Measurements from ENCODE around the gene SETD3. TPM values are rescaled to one million over a fixed set of nuclear protein-coding genes. Genes with fewer than 3 reads are reported as not detected.

The SETD3 gene
- polyA plus RNA-seq, 1 donor from 2014 or later, result 49.6 TPM

DNA sequence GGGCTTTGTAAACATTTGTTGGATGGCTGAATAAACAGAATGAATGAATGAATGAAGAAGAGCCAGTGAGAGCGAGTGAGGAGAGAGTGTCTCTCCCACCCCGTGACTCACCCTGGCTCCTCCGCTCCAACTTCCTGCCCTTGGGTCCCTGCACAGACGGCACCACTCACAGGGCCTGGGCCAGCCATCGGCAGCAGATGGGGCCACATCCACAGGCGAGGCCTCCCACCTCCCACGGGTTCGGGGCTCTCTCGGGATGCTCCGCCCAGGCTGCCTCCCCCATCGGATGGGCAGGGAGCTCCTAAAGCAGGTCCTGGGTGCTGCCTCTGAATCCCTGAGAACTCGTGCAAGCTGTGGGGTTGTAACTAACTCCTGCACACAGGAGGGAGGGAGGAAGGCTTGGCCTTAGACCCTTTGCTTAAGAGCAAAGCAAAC is 41.8 kb upstream of the SETD3 start:
- TF ChIP-seq, protein P1, sequence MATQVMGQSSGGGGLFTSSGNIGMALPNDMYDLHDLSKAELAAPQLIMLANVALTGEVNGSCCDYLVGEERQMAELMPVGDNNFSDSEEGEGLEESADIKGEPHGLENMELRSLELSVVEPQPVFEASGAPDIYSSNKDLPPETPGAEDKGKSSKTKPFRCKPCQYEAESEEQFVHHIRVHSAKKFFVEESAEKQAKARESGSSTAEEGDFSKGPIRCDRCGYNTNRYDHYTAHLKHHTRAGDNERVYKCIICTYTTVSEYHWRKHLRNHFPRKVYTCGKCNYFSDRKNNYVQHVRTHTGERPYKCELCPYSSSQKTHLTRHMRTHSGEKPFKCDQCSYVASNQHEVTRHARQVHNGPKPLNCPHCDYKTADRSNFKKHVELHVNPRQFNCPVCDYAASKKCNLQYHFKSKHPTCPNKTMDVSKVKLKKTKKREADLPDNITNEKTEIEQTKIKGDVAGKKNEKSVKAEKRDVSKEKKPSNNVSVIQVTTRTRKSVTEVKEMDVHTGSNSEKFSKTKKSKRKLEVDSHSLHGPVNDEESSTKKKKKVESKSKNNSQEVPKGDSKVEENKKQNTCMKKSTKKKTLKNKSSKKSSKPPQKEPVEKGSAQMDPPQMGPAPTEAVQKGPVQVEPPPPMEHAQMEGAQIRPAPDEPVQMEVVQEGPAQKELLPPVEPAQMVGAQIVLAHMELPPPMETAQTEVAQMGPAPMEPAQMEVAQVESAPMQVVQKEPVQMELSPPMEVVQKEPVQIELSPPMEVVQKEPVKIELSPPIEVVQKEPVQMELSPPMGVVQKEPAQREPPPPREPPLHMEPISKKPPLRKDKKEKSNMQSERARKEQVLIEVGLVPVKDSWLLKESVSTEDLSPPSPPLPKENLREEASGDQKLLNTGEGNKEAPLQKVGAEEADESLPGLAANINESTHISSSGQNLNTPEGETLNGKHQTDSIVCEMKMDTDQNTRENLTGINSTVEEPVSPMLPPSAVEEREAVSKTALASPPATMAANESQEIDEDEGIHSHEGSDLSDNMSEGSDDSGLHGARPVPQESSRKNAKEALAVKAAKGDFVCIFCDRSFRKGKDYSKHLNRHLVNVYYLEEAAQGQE (IDR thresholded peaks at IDR 0.05; ENCODE audit: borderline replicate concordance), result no peak
- TF ChIP-seq SMC3 (conservative IDR thresholded peaks at IDR 0.05; ENCODE audit: poor library complexity), result no peak
- TF ChIP-seq TAF1 (IDR thresholded peaks at IDR 0.05; ENCODE audit: low read depth), result no peak
- TF ChIP-seq, protein P2, sequence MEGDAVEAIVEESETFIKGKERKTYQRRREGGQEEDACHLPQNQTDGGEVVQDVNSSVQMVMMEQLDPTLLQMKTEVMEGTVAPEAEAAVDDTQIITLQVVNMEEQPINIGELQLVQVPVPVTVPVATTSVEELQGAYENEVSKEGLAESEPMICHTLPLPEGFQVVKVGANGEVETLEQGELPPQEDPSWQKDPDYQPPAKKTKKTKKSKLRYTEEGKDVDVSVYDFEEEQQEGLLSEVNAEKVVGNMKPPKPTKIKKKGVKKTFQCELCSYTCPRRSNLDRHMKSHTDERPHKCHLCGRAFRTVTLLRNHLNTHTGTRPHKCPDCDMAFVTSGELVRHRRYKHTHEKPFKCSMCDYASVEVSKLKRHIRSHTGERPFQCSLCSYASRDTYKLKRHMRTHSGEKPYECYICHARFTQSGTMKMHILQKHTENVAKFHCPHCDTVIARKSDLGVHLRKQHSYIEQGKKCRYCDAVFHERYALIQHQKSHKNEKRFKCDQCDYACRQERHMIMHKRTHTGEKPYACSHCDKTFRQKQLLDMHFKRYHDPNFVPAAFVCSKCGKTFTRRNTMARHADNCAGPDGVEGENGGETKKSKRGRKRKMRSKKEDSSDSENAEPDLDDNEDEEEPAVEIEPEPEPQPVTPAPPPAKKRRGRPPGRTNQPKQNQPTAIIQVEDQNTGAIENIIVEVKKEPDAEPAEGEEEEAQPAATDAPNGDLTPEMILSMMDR (IDR thresholded peaks at IDR 0.05; ENCODE audit: poor library complexity, severe bottlenecking), result no peak
- no peak for TF ChIP-seq POLR2AphosphoS5 (IDR thresholded peaks at IDR 0.05)
- no peak for TF ChIP-seq EZH2 (IDR thresholded peaks at IDR 0.05; ENCODE audit: borderline replicate concordance, insufficient read depth, low read length, poor library complexity, severe bottlenecking)
- no peak for TF ChIP-seq RAD21 (conservative IDR thresholded peaks at IDR 0.05)
- no peak for TF ChIP-seq MXI1 (conservative IDR thresholded peaks at IDR 0.05; ENCODE audit: poor library complexity, severe bottlenecking)
- no peak for TF ChIP-seq EP300 (conservative IDR thresholded peaks at IDR 0.05; ENCODE audit: poor library complexity, severe bottlenecking)
- no peaks in the 10 kb centered on the region for H3K36me3 ChIP-seq (ENCODE audit: insufficient read depth, low read length)
- H3K27ac ChIP-seq (ENCODE audit: low read length), result no peak overlapping the region
- H3K27me3 ChIP-seq (ENCODE audit: insufficient read depth, low read depth, low read length), result no peaks in the 10 kb centered on the region
- no peak overlapping the region for H3K4me2 ChIP-seq (ENCODE audit: low read length)
- H2AFZ ChIP-seq (ENCODE audit: low read depth, low read length), result no peak overlapping the region
- no peaks in the 10 kb centered on the region for H4K20me1 ChIP-seq (ENCODE audit: insufficient read depth)
- no peaks in the 10 kb centered on the region for H3K9me2 ChIP-seq (ENCODE audit: insufficient read depth, low read length)
- H3F3A ChIP-seq (ENCODE audit: insufficient read depth, low read length, poor library complexity, severe bottlenecking), result no peaks in the 10 kb centered on the region
- H3K9ac ChIP-seq (ENCODE audit: low read length), result no peak overlapping the region
- peaks cover 5% of the 10 kb centered on the region for H3K79me2 ChIP-seq (replicated peaks; ENCODE audit: insufficient read depth, low read length)
- no peak overlapping the region for H3K4me3 ChIP-seq (ENCODE audit: low read length)
- H3K9me3 ChIP-seq (ENCODE audit: low read length), result no peaks in the 10 kb centered on the region

DNA sequence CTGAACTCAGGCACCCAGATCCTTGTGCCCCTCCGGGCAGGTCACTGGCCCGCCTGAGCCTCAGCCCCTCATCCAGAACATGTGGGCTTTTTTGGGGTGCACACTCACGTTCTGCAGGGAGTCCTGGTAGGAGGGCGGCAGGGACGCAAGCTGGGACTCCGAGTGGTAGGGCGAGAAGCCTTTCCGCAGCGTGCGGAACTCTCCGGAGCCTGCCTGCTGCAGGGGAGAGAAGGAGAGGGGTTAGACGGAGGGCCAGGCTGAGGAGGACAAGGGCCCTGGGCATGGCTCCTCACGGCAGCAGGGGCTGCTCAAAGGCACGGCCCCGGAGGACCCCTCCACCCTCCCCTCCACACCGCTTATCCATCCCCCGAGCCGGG is 41.4 kb upstream of the SETD3 start:
- H3K4me3 ChIP-seq (ENCODE audit: low read length), result no peak overlapping the region
- H3K36me3 ChIP-seq (ENCODE audit: insufficient read depth, low read length), result no peaks in the 10 kb centered on the region
- H4K20me1 ChIP-seq (ENCODE audit: insufficient read depth), result no peaks in the 10 kb centered on the region
- no peak overlapping the region for H3K9ac ChIP-seq (ENCODE audit: low read length)
- no peak overlapping the region for H3K27ac ChIP-seq (ENCODE audit: low read length)
- H2AFZ ChIP-seq (ENCODE audit: low read depth, low read length), result no peak overlapping the region
- H3K27me3 ChIP-seq (ENCODE audit: insufficient read depth, low read depth, low read length), result no peaks in the 10 kb centered on the region
- no peaks in the 10 kb centered on the region for H3K9me3 ChIP-seq (ENCODE audit: low read length)
- no peak overlapping the region for H3K4me2 ChIP-seq (ENCODE audit: low read length)
- no peaks in the 10 kb centered on the region for H3K9me2 ChIP-seq (ENCODE audit: insufficient read depth, low read length)
- TF ChIP-seq SMC3 (conservative IDR thresholded peaks at IDR 0.05; ENCODE audit: poor library complexity) (no peak), RAD21 (conservative IDR thresholded peaks at IDR 0.05) (no peak)
- H3F3A ChIP-seq (ENCODE audit: insufficient read depth, low read length, poor library complexity, severe bottlenecking), result no peaks in the 10 kb centered on the region
- peaks cover 5% of the 10 kb centered on the region for H3K79me2 ChIP-seq (replicated peaks; ENCODE audit: insufficient read depth, low read length)
